Astrocyte of the cerebellum (primary cell): ENCODE measurements around the gene PPHLN1.
A peak's percentile ranks its signal among the peaks of the same experiment; 100 is the strongest.
"Not testable (repeated sequence)": the region's sequence is repeated elsewhere in the genome, so short reads cannot be mapped to it uniquely, and the experiment has no call there.

Experiments used
- DNase-seq: peaks from one replicate; pipeline ENCODE4 v3.0.0-alpha.2; 2011; ENCODE audit warnings: low read depth
- H3K4me3 ChIP-seq: 2 replicates; pipeline ENCODE4 v1.5.1; 2011; ENCODE audit warnings: mild to moderate bottlenecking, low read depth, low read length, moderate library complexity
- in situ Hi-C: cut with HindIII; loops from 2 replicates; pipeline ENCODE4 v1.10.0; 2017; ENCODE audit warnings: low sequenced_read_pairs
- TF ChIP-seq, protein P1 (sequence below): IDR thresholded peaks from 2 replicates; pipeline ENCODE4 v1.5.1; 2012; ENCODE audit warnings: low read length, low read depth, moderate library complexity, mild to moderate bottlenecking; ENCODE audit errors: missing control alignments

PPHLN1 gene

DNA sequence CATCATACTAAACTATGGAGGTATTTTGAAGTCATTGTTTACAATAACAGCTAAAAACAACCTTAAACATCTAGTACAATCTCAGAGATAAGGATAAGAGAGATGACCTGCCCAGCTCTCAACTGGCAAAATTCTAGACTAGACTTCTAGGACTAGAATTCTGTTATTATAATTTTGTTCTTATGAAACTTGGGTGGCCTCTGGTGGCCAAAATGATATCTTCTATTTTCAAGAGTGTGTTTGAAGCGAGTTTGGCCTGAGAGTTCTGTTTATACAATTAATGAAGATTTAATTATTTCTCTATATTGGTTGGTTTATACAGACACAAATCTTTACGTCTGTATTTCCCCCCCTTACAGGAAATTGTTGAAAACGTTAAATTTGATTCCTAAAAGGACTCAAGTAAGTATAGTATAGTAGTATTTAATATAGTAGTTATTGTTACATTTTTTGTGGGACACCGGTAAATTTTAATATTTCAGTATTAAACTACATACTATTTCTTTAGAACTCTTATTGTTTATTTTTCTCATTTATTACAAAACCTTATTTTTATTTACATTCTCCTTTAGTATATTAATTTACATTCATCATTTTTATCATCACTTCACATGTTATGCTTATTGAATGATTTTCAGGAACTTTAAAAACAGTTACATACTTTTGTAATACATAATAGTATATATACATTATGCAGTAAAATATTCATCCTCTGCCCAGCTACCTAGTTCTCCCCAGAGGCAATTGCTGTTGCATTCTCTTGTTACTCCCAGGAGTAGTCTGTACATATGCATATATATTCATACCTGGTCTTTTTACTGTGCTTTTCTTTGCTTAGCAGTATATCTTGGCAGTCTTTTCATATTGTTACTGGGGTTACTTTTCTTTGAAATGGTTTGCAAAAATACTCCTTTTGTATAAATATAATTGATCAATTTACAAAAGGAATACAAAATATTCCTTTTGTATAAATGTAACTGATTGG is 6.6 kb downstream of the PPHLN1 start:
- TF ChIP-seq, protein P1, sequence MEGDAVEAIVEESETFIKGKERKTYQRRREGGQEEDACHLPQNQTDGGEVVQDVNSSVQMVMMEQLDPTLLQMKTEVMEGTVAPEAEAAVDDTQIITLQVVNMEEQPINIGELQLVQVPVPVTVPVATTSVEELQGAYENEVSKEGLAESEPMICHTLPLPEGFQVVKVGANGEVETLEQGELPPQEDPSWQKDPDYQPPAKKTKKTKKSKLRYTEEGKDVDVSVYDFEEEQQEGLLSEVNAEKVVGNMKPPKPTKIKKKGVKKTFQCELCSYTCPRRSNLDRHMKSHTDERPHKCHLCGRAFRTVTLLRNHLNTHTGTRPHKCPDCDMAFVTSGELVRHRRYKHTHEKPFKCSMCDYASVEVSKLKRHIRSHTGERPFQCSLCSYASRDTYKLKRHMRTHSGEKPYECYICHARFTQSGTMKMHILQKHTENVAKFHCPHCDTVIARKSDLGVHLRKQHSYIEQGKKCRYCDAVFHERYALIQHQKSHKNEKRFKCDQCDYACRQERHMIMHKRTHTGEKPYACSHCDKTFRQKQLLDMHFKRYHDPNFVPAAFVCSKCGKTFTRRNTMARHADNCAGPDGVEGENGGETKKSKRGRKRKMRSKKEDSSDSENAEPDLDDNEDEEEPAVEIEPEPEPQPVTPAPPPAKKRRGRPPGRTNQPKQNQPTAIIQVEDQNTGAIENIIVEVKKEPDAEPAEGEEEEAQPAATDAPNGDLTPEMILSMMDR: peak; percentile 49
- peak; percentile 27 for DNase-seq
- no peak overlapping the region for H3K4me3 ChIP-seq
- in situ Hi-C loops: loop anchor here (10.0 to 25.0 kb wide), 2 partner anchors 388 to 1370 kb away; no protein-coding TSS in a partner anchor

DNA sequence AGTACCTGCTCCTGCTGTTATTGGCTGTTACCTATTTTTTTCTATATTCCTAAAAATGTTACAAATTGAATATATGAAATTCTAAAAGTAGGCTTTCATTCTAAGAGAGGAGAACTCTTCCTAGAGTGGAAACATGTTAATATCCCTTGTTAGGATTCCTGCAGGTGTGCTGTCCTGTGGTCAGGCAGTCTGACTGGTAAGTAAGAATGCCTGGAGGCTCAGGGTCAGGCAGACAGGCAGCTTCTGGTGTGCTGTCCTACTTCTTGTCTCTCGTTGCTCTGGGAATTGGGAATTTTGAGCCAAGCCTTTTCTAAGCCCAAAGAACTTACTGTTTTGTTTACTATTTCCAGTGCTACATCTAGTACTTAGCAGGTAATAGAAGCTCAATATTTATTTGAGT is 10.3 kb downstream of the PPHLN1 start:
- TF ChIP-seq, protein P1: no peak

DNA sequence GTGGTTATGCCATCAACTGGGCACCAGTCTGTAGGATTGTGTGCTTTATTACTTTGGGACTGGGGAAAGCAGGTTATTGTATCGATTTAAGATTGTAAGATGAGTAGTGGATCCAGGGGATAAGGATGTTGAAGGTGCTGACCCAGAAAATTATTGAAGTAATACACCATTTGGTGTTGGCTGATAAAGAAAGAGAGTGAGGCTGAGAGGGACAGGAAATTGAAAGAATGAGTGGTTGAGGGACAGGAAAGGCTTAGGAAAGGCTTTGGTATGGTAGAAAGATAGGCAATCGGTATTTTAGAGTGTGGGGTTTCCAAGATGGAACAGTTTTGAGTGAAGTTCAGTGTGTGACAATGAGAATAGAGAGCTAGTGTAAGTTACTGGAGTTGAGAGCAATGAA is 12.3 kb downstream of the PPHLN1 start:
- TF ChIP-seq, protein P1: no peak
- in situ Hi-C loops: loop anchor here (10.0 to 25.0 kb wide), 2 partner anchors 393 to 1376 kb away; no protein-coding TSS in a partner anchor
- no peak overlapping the region for H3K4me3 ChIP-seq
- DNase-seq: no peak

More for the DNA sequence above, 10.3 kb downstream of the PPHLN1 start:
- in situ Hi-C loops: loop anchor here (10.0 to 25.0 kb wide), 2 partner anchors 391 to 1374 kb away; no protein-coding TSS in a partner anchor
- no peak for DNase-seq
- H3K4me3 ChIP-seq: no peak overlapping the region

DNA sequence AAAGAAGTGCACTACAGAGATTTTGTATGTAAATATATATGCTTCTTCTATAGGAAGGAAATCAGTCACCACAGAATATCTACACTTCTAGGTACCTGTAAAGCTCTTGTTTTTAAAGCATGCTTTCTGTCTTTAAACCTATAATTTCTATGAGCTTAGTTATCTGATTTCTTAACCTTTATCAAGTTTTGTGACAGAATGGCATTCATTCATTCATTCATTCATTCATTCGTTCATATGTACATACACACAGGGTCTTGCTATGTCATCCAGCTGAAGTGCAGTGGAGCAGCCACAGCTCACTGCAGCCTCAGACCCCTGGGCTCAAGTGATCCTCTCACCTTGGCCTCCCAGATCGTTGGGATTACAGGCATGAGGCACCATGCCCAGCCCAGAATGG is 16.1 kb downstream of the PPHLN1 start:
- TF ChIP-seq, protein P1: no peak
- H3K4me3 ChIP-seq: no peak overlapping the region
- no peak for DNase-seq
- in situ Hi-C loops: loop anchor here (25.0 kb wide), 1 partner anchor 1380 kb away; no protein-coding TSS in a partner anchor

DNA sequence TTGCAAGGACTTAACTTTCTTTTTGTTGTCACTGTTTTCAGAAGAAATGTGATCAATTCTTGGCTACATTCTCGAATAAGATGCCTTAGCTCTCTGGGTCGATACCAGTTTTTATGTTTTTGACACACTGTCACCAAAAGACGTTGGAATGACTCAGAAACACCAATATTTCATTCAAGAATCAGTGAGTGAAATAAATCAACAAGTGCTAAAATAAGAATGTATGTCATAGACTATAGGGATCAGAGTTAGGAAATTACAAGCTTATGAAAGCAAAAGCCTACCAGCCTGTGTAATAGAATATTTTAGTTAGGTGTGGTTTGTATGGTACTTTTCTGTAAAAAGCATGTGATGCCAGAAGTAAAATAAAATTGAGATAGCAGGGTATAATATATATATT is 17.8 kb downstream of the PPHLN1 start:
- H3K4me3 ChIP-seq: no peak overlapping the region
- no peak for DNase-seq
- TF ChIP-seq, protein P1: no peak
- in situ Hi-C loops: loop anchor here (25.0 kb wide), 1 partner anchor 1381 kb away; no protein-coding TSS in a partner anchor

DNA sequence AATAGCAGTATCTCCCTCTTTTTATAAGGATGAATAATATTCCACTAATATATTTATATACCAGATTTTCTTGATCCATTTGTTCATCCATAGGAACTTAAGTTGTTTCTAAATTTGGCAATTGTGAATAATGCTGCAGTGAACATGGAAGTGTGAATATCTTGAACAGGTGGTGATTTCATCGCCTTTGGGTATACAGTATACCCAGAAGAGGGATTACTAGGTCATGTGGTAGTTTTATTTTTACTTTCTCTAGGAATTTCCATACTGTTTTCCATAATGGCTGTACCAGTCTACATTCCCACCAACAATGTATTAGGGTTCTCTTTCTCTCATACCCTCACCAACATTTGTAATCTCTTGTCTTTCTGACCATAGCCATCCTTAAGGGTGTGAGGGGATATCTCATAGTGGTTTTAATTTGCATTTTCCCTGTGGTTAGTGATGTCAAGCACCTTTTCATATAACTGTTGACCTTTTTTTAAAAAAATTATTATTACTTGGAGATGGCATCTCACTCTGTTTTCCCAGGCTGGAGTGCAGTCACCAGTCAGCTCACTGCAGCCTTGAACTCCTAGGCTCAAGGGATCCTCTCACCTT is 20.5 kb downstream of the PPHLN1 start:
- TF ChIP-seq, protein P1: no peak
- DNase-seq: no peak
- in situ Hi-C loops: loop anchor here (25.0 kb wide), 1 partner anchor 1384 kb away; no protein-coding TSS in a partner anchor
- H3K4me3 ChIP-seq: no peak overlapping the region

DNA sequence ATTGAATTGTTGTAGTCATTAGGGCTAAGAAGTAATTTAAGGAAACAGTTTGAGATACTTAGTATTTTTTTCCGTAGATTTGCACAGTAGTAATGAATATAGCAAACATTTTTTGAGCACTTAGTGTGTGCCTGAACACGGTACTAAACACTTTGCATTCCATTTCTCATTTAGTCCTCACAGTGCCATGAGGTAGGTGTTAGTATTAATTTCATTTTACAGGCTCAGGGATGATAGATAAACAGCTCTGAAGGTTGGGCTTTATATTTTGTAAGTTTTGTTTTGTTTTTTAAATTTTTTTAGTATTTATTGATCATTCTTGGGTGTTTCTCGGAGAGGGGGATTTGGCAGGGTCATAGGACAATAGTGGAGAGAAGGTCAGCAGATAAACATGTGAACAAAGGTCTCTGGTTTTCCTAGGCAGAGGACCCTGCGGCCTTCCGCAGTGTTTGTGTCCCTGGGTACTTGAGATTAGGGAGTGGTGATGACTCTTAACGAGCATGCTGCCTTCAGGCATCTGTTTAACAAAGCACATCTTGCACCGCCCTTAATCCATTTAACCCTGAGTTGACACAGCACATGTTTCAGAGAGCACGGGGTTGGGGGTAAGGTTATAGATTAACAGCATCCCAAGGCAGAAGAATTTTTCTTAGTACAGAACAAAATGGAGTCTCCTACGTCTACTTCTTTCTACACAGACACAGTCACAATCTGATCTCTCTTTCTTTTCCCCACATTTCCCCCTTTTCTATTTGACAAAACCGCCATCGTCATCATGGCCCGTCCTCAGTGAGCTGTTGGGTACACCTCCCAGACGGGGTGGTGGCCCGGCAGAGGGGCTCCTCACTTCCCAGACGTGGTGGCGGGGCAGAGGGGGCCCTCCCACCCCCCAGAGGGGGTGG is 23.4 kb downstream of the PPHLN1 start:
- DNase-seq, H3K4me3 ChIP-seq: not testable (repeated sequence)
- in situ Hi-C loops: loop anchor here (25.0 kb wide), 1 partner anchor 1387 kb away; no protein-coding TSS in a partner anchor

DNA sequence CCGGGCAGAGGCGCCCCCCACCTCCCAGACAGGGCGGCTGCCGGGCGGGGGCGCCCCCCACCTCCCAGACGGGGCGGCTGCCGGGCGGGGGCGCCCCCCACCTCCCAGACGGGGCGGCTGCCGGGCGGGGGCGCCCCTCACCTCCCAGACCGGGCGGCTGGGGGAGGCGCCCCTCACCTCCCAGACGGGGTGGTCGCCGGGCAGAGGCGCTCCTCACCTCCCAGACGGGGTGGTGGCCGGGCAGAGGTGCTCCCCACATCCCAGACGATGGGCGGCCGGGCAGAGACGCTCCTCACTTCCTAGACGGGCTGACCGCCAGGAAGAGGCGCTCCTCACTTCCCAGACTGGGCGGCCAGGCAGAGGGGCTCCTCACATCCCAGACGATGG is 24.0 kb downstream of the PPHLN1 start:
- in situ Hi-C loops, DNase-seq, H3K4me3 ChIP-seq: not testable (repeated sequence)
